ENCODE measurements around the gene NIM1K.
"Not testable (repeated sequence)": the region's sequence is repeated elsewhere in the genome, so short reads cannot be mapped to it uniquely, and the experiment has no call there.

The NIM1K gene

DNA sequence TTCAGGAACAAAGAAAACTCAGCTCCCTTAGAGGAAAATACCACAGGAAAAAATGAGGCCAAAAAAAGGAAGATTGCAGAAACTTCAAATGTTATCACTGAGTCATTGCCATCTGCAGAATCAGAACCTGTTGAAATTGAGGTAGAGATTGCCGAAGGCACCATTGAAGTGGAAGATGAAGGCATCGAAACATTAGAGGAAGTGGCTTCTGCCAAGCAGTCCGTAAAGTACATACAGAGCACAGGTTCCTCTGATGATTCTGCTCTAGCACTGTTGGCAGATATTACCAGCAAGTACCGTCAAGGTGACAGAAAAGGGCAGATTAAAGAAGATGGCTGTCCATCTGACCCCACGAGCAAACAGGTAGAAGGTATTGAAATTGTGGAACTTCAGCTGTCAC is 30.8 kb upstream of the NIM1K start:
- DNase-seq (ENCODE audit: low read depth, low spot score), result no peak
- TF ChIP-seq, protein P1, sequence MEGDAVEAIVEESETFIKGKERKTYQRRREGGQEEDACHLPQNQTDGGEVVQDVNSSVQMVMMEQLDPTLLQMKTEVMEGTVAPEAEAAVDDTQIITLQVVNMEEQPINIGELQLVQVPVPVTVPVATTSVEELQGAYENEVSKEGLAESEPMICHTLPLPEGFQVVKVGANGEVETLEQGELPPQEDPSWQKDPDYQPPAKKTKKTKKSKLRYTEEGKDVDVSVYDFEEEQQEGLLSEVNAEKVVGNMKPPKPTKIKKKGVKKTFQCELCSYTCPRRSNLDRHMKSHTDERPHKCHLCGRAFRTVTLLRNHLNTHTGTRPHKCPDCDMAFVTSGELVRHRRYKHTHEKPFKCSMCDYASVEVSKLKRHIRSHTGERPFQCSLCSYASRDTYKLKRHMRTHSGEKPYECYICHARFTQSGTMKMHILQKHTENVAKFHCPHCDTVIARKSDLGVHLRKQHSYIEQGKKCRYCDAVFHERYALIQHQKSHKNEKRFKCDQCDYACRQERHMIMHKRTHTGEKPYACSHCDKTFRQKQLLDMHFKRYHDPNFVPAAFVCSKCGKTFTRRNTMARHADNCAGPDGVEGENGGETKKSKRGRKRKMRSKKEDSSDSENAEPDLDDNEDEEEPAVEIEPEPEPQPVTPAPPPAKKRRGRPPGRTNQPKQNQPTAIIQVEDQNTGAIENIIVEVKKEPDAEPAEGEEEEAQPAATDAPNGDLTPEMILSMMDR (IDR thresholded peaks at IDR 0.05; ENCODE audit: low read depth, low read length), result no peak
- no peak overlapping the region for H3K4me3 ChIP-seq (ENCODE audit: low read depth, low read length)
- in situ Hi-C loops (cut with HindIII; ENCODE audit: low sequenced_read_pairs), result no loop called here

DNA sequence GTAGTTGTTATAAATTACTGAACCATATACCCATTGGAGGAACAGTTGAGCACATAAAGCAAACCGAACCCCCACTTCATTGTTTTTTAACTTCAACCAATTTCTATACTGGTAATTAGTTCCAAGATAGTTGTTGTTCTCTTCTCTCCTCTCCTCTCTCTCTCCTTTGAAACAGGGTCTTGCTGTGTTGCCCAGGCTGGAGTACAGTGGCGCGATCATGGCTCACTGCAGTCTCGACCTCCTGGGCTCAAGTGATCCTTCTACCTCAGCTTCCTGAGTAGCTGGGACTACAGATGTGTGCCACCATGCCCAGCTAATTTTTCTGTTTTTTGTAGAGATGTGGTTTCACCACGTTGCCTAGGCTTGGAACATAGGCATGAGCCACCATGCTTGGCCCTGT is 27.2 kb upstream of the NIM1K start:
- H3K4me3 ChIP-seq (ENCODE audit: low read depth, low read length); in situ Hi-C loops (cut with HindIII; ENCODE audit: low sequenced_read_pairs); DNase-seq (ENCODE audit: low read depth, low spot score): not testable (repeated sequence)

DNA sequence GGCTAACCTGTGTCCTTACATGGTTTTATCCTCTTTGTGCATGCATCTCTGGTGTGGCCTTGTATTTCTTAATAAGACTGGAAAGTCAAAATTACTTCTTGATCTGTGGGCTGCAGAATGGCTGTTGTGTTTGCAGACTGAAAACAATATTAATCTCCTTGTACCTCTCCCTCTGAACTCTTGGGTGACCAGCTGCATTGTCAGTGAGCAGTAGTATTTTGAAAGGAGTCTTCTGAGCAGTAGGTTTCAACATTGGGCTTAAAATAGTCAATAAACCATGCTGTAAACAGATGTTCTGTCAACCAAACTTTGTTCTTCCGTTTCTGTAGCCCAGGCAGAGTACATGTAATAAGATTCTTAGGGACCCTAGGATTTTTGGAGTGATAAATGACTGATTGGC is 26.7 kb upstream of the NIM1K start:
- TF ChIP-seq, protein P1 (IDR thresholded peaks at IDR 0.05; ENCODE audit: low read depth, low read length), result no peak
- no peak for DNase-seq (ENCODE audit: low read depth, low spot score)
- H3K4me3 ChIP-seq (ENCODE audit: low read depth, low read length), result no peak overlapping the region
- in situ Hi-C loops (cut with HindIII; ENCODE audit: low sequenced_read_pairs), result no loop called here

DNA sequence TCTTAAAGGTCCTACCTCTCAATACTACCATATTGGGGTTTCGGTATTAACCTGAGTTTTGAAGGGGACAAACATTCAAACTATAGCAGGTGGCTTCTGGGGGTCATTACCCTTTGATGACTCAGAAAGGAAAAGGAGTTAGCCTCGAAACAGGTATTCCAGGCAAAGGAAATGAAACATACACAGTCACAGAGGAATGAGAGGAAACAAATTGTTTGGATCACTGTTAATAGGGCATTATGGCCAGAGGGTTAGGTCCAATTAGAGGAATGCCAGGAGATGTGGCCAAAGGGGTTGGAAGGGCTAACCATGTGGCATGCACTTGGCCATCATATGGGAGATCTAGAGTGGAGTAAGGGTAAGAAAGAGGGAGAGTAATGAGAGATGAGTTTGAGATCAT is 23.9 kb upstream of the NIM1K start:
- TF ChIP-seq, protein P1 (IDR thresholded peaks at IDR 0.05; ENCODE audit: low read depth, low read length), result no peak
- DNase-seq (ENCODE audit: low read depth, low spot score), result no peak
- in situ Hi-C loops (cut with HindIII; ENCODE audit: low sequenced_read_pairs), result no loop called here
- no peak overlapping the region for H3K4me3 ChIP-seq (ENCODE audit: low read depth, low read length)

DNA sequence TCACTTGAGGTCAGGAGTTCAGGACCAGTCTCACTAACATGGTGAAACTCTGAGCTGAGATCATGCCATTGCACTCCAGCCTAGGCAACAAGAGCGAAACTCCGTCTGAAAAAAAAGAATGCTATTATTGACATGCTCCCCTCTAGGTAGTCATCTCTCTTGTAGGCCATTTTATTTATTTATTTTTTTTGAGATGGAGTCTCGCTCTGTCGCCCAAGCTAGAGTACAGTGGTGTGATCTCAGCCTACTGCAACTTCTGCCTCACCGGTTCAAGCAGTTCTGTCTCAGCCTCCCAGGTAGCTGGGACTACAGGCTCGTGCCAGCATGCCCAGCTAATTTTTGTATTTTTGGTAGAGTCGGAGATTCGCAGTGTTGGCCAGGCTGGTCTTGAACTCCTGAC is 20.6 kb upstream of the NIM1K start:
- DNase-seq (ENCODE audit: low read depth, low spot score), result no peak
- in situ Hi-C loops (cut with HindIII; ENCODE audit: low sequenced_read_pairs), result no loop called here
- no peak overlapping the region for H3K4me3 ChIP-seq (ENCODE audit: low read depth, low read length)
- TF ChIP-seq, protein P1 (IDR thresholded peaks at IDR 0.05; ENCODE audit: low read depth, low read length), result no peak

DNA sequence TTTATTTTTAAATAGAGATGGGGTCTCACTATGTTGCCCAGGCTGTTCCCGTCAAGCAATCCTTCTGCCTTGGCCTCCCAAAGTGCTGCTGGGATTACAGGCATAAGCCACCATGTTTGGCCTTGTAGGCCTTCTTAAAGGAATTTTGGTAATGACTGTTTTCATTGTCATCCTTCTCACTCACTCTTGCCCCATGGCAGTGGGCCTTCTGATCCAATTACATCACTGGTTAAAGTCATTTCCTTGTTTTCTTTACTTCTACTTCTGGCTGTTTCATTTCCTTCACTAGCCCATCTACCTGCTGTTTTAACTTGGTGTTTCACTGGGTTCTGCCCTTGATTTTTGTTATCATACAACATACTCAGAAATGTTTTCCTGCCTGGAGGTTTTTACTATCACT is 20.1 kb upstream of the NIM1K start:
- no peak for DNase-seq (ENCODE audit: low read depth, low spot score)
- no peak overlapping the region for H3K4me3 ChIP-seq (ENCODE audit: low read depth, low read length)
- in situ Hi-C loops (cut with HindIII; ENCODE audit: low sequenced_read_pairs), result no loop called here
- TF ChIP-seq, protein P1 (IDR thresholded peaks at IDR 0.05; ENCODE audit: low read depth, low read length), result no peak

DNA sequence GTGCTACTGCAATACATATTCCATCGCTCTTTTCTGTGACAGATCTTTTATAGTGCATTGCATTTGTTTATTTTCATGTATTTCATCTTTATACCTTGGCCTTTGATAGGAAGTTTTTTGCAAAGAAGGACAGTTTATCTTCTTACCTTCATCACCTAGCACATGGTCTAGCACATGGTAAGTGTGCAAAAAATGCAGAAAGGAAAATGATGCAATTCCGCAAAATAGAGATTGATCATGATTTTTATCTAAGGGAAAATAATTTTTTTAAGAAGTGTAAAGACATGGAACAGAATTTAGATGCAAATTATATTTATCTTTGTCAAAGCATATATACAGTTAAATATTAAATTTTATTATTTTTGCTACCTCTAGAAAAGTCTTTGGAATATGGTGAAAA is 19.2 kb upstream of the NIM1K start:
- TF ChIP-seq, protein P1 (IDR thresholded peaks at IDR 0.05; ENCODE audit: low read depth, low read length), result no peak
- in situ Hi-C loops (cut with HindIII; ENCODE audit: low sequenced_read_pairs), result no loop called here
- no peak for DNase-seq (ENCODE audit: low read depth, low spot score)
- no peak overlapping the region for H3K4me3 ChIP-seq (ENCODE audit: low read depth, low read length)
